ENCODE results near the gene C5AR2. TPM values are rescaled to one million over a fixed set of nuclear protein-coding genes. Genes with fewer than 3 reads are reported as not detected.
A peak's percentile ranks its signal among the peaks of the same experiment; 100 is the strongest.

C5AR2 gene
- total and polyA plus RNA-seq, 12 donors: 0.28 to 4.4 (median 1.6) TPM

GRCh38 chr19:47312366-47313006, 19.5 kb upstream of the C5AR2 start:
- H3K36me3 ChIP-seq (replicated peaks in 1 of 2): no peaks in the 10 kb centered on the region
- H3K4me1 ChIP-seq (replicated peaks in 1 of 2): peaks cover 0 to 10% of the 10 kb centered on the region in 2 donors
- no peaks in the 10 kb centered on the region for H3K9me3 ChIP-seq (replicated peaks in 1 of 3)
- 70 to 84% (median 79%) methylated on average over 5 of the region's 5 CpGs for WGBS, 4 donors
- H3K27ac ChIP-seq: peak overlapping the region in 2 of 5 donors; percentile 86 to 88
- intact Hi-C loops (cut with DNase I): no loop called here
- H3K4me3 ChIP-seq: peak overlapping the region in 1 of 4 donors; percentile 42
- DNase-seq: no peak
- no peaks in the 10 kb centered on the region for H3K27me3 ChIP-seq
- no peak for TF ChIP-seq POLR2A (IDR thresholded peaks at IDR 0.05)
- no peak for TF ChIP-seq CTCF (IDR thresholded peaks at IDR 0.05)

- WGBS, 4 donors: 78 to 90% (median 84%) methylated on average over 10 of the region's 10 CpGs
- Histone ChIP-seq H3K4me1 (replicated peaks in 1 of 2) (peaks cover 0 to 10% of the 10 kb centered on the region in 2 donors), H3K9me3 (replicated peaks in 1 of 3) (no peaks in the 10 kb centered on the region), H3K36me3 (replicated peaks in 1 of 2) (no peaks in the 10 kb centered on the region), H3K27me3 (no peaks in the 10 kb centered on the region), H3K27ac (peak overlapping the region in 3 of 5 donors; percentile 37 to 88 (median 86)), H3K4me3 (no peak overlapping the region)
- intact Hi-C loops (cut with DNase I): no loop called here
- DNase-seq: no peak
- TF ChIP-seq POLR2A (IDR thresholded peaks at IDR 0.05): no peak
- no peak for TF ChIP-seq CTCF (IDR thresholded peaks at IDR 0.05)
Measured at GRCh38 chr19:47313754-47314295, 18.1 kb upstream of the C5AR2 start.

GRCh38 chr19:47315125-47315821, 16.7 kb upstream of the C5AR2 start:
- Histone ChIP-seq H3K4me1 (replicated peaks in 1 of 2) (peaks cover 0 to 10% of the 10 kb centered on the region in 2 donors), H3K27ac (peak overlapping the region; percentile 10 to 88 (median 64)), H3K9me3 (replicated peaks in 1 of 3) (no peaks in the 10 kb centered on the region), H3K4me3 (no peak overlapping the region), H3K36me3 (replicated peaks in 1 of 2) (no peaks in the 10 kb centered on the region), H3K27me3 (no peaks in the 10 kb centered on the region)
- TF ChIP-seq POLR2A (IDR thresholded peaks at IDR 0.05): peak in 1 of 2 donors; percentile 29
- TF ChIP-seq CTCF (IDR thresholded peaks at IDR 0.05): no peak
- intact Hi-C loops (cut with DNase I): no loop called here
- DNase-seq: peak; percentile 86 to 94 (median 91)
- 18 to 35% (median 22%) methylated on average over 11 to 12 of the region's 12 CpGs for WGBS, 4 donors

- no peaks in the 10 kb centered on the region for H3K27me3 ChIP-seq
- H3K4me1 ChIP-seq (replicated peaks in 1 of 2): peaks cover 0 to 10% of the 10 kb centered on the region in 2 donors
- 74 to 77% (median 75%) methylated on average over 4 of the region's 4 CpGs for WGBS, 4 donors
- no peak for TF ChIP-seq CTCF (IDR thresholded peaks at IDR 0.05)
- no peak for TF ChIP-seq POLR2A (IDR thresholded peaks at IDR 0.05)
- H3K36me3 ChIP-seq (replicated peaks in 1 of 2): no peaks in the 10 kb centered on the region
- DNase-seq: no peak
- intact Hi-C loops (cut with DNase I): no loop called here
- no peak overlapping the region for H3K4me3 ChIP-seq
- no peaks in the 10 kb centered on the region for H3K9me3 ChIP-seq (replicated peaks in 1 of 3)
- H3K27ac ChIP-seq: no peak overlapping the region
Measured at GRCh38 chr19:47316513-47316912, 15.5 kb upstream of the C5AR2 start.
